GM21381 (cell line): ENCODE data around the gene DGKG.
A peak's percentile ranks its signal among the peaks of the same experiment; 100 is the strongest.

Source experiments
- ATAC-seq: cut with Tn5 transposase; IDR thresholded peaks from one replicate; pipeline ENCODE4 v1.9.1; 2021; ENCODE audit warnings: mild to moderate bottlenecking, moderate library complexity; ENCODE audit not compliant: unreplicated experiment

The DGKG gene

DNA sequence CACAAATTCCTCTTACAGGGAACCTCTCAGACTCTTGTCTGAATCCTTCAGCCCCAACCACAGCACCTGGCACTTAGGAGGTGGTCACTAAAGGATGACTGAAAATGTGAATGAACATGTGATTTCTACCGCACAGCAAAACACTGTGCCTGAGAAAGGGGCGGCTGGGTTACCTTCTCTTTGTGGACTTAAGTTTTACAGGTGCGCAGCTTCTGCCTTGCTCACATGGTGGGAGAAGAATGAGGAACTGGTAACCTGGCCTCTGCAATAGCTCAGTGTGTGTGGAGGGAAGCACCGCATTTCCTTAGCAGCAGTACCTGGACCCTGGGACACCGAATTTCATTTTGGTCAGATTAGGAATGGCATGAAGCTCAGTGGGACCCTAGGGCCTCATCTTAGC is 243.3 kb downstream of the DGKG start:
- ATAC-seq, result no peak

DNA sequence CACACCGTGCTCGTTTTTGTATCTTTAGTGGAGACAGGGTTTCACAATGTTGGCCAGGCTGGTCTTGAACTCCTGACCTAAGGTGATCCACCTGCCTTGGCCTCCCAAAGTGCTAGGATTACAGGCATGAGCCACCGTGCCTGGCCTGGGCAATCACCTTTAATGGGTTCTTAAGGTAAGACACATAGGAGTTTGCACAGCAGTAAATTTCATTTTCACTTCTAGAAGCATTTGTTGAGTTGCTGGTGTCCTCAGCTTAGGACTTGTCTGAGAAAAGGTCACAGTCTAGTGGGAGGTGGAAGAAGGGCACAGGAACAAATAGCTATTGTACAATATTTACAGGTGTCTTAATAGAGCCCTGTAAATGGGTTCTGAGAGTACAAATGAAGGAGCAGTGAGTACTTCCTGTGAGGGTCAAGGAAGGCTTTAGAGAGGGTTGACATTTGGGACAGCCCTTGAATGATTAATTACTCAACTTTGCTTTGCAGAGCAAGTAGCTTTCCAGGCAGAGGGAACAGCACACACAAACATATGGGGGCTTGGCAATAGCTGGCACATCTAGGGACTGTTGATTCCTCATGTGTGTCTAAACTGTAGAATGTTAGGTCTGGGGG is 244.4 kb downstream of the DGKG start:
- ATAC-seq, result no peak

DNA sequence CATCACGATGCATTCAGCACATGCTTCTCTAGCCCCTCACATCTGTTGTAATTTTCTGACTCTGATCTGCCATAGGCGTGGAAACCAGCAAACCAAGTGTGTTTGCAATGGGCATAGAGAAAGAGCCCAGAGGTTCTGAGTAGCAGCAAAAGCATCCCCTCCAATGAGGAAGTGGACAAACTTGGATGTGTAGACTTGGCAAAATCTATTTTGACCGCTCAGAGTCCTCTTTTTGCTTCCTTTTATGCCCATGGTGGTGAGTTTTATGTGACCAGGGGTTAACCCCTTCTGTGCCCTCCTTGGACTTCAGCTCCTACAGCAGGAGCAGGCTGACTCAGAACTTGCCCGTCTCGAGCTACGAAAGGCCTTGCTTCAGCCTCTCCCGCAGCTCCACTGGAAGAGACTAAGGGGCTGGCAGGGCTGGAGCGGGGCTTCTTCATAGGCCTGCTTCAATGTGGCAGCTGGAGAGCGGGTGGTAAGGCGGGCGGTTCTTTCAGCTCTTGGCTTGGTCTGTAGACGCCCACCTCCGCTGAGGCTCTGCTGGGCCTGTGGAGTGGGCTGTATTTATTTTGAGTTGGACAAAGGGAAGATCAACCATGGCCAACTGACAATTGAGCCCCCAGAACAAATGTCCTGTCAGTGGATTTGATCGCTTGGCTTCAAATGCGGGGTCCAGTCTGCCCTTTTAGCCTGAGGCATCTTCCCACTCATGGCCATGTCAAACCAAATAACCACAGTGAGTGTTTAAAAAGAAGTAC is 246.6 kb downstream of the DGKG start:
- no peak for ATAC-seq

DNA sequence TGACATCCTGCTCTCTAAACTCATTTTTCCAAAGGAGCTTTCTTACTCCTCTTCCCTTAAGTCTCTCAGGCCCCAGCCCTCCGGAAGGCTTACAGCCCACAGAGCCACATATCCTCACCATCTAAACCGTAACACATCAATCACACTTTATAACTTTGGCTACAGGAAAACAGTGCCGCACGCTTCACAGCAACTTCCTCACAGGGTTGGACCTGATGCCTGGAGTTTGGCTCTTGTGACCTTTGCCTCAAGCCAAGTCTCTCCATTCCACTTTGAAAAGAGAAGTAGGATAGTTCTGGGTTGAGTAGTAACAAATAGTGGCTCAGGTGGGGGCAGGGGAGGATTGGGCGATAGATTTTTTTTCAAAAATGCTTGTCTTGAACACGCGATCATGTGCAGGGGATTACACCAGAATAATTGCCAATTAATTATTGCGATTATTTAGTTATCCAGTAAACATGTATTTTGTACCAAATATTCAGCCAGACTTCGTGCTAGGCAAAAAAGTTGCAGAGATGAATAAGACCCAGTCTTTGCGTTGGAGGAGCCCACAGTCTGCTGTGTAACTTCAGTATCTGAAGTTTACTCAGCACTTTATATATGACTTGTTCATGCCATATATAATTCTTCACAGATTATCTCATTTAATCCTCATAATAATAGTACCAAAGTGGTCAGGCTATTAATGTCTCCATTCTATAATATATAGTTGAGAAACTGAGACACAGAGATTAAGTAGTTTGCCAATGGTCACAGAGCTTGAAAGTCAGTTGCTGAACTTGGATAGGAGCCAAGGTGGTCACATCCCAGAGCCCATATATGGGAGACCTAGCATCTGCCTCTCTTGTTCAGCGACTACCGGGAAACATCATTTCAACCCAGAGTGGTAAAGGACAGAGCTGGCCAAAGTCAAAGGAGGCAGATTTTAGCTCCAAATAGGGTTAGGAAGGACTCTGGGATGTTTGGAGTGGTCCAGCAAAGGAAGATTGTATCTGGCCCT is 250.8 kb downstream of the DGKG start:
- no peak for ATAC-seq

DNA sequence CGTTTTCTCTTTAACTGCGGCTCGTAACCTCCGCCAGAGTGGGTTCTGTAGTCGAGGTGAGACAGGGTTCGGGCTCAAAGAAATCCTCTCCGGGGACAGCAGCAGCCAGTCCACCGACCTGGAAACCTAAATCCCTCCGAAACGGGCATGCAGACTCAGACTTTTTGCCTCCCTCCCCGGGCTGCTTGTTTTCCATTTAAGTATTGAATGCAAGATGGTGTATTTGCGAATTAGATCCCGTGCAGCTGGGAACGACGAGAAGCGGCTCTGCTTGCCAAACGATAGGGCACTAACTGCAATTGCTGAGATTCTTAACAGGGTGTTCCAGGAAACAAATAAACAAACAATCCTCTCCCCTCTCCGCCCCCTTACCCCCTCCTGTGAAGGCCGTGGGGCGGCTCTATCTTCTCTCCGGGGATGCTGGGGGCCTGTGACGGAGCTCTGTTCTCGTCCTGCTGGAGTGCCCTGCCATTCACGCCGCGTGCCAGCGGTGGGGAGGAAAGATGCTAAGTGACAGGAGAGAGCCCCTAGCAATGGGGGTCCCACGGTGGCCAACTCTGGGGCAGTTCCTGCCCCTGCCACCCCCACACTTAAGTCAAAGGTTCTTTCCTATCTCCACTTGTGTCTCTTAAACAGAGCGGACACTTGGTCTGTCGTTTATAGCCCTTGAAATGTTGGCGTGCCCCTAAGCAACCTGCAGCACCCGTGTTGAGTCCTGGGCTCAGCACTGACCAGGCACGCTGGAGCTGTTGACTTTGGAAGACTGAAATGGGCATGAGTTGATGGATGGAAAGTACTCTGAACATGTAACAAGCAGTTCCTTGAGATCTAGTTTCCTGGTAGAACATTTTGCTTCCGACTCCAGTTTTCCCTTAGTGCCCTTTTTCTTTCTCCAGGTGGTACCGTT is 251.9 kb downstream of the DGKG start:
- no peak for ATAC-seq

DNA sequence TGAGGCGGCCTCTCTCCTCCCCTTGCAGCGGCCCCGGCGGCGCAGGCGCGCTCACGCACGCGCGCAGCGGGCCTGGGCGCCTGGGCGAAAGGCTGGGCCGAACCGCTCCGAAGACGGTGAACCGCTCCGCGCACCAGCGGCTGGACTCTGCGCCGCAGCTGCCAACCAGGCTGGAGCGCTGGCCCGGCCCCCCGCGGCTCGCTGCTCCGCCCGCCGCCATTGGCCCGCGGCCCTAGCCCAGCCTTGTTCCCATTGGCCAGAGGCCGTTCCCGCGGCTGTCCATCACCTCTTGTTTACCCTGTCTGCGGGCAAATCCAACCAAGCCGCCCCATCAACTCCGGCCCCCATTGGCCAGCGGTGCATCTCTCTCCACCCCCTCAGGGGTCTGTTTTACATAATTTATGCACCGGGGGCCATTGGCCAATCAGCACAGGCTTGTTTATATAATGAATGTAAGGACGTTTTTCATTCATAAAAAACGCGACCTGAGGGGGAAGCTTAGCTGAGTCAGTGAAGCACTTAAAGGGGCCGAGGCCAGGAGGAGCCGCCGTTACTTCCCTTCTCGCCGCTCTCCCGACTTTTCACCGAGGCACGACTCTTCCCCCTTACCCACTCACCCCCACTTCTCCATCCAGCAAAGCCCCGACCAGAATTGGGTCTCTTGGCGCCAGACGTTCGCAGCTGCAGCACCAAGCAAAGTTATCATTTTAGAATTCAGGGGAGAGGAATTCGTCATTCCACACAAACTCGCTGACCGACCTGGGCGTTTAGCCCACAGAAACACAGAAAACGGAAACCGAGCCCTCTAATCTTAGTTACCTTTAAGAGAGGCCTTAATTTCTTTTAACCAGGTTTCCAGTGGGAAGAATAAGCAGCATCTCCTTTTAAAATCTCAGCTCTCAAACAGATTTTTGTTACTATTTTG is 252.8 kb downstream of the DGKG start, which contains the start of gene ETV5:
Gene ETV5 (minus strand): TSS at position 149 of the 925 bp plus-strand sequence. CDS start 3,221 bp downstream, outside the sequence.
- ATAC-seq, result peak; percentile 94

DNA sequence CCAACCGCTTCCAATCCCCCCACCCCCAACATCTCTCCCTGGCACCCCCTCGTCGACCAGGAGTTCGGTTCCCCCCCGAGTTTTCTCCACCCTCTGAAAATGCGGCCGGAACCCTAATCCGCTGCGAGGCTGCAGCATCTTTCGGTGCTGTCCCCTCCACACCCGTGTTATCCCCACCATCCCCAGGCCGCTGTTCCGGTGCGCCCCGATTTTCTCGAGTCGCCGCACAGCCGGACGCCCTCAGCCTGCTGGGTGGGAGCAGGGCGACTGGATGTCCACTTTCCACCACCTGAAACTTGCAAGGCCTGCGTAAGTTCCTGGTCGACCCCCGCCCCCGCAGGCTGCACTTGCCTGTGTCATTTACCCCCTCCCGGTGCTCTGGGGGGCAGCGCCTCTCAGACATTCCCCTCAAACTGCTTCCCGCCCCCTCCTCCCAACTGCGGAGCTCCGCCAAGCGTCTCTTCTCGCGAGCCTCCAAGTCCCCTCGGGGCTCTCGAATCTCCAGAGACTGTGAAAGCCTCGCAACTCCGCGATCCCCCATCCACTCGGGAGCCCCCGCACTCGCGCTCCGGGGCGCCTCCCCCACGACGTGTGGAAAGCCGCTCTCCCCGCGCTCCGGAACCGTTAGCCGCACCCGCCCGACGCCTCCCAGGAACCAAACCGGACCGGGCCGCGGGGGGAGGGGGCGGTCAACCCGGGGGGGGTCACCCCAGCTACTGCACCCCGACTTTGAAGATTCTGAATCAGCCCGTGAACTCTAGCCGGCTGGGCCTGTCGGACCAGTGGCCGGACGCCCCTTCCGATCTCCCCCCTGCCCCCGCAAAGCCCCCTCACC is 253.7 kb downstream of the DGKG start:
- no peak for ATAC-seq

DNA sequence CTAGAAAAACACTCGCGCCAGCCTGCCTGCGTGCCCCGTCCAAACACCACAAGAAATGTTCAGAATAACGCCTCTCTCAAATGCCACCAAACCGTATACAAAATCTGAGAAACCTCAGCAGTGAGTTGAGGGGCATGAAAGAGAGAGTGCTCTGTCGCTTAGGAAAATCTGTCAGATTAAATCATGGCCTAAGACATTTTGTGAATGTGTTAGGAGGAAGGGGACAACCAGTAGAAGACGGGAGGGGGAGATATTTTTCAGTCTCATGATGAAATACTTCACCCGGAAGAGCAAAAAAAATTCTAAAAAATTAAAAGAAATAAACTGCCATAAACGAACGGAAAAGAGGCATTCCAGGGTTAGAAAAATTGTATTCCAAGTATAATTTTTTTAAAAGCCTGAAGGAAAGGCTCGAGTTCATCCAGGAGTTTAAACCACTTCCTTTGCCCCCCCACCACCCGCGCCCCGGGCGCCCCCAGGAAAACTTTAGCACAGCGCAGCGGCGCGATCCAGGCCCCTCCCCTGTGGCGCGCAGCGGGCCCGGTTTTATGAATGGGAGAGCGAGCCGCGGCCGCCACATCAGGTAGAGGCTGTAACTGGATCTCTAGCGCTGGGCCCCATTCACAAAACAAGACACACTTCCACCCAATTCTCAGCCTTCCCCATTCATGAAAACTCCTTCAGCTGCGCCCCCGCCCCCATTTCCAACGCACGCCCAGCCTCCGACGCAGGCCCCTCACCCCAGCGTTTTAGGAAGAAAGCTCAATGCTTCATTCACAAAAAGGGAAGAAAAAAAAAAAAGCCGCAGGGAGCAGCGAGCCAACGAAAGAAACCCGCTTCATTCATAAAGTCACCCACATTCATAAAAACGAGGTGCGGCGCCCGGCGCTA is 254.6 kb downstream of the DGKG start:
- ATAC-seq, result no peak

DNA sequence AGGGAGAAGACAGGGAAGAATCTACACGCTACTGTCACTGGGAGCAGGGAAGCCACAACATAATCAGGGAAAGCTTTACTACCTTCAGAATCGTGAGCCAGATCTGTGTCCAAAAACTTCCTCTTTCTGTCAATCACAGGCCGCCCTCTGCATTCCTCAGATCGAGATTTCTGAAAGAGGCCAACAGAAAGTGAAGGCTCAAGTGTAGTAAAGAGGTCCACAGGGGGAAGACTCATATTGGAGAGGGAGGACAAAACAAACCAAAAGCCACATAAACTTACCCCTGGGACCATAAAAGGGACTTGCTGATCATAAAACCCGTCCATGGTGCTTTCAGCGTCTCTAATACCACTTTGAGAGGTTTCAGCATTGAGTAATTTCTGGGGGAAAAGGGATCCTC is 256.5 kb downstream of the DGKG start:
- no peak for ATAC-seq

DNA sequence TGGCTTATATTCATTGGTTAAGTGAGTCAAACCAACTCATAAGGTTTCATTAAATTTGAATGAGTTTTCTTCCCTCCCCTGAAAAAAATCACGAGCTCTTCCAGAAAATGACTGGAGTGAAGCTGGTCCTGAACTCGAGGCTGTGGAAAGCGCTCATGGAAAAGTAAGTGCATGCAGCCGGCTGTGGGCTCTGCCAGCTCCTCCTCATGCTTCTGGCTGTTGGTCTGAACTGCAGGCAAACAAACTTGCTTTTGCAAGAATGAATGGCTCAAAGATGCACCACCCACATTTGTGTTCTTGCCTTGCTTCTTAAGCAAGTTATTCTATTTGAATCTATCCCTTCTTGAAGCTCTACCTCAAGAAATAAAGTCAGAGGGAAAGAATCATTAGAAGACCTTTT is 259.3 kb downstream of the DGKG start:
- no peak for ATAC-seq

DNA sequence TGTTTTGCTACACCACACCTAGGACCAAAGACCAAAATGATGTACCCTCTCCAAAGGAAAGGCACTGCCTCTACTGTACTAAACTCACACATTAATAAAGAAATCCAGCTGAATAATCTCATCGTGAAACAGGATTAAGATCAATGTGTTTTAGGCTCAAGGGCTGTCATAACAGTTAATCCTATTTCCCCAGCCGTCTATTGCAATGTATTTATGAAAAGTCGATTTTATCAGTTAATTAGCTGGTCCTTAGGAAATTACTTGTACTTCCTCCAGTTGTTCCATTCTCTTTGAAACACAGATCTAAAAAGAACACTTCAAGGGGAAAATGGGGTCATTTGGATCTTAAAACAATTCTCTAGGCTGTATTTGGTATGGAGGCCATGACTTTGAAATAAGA is 261.6 kb downstream of the DGKG start:
- no peak for ATAC-seq

DNA sequence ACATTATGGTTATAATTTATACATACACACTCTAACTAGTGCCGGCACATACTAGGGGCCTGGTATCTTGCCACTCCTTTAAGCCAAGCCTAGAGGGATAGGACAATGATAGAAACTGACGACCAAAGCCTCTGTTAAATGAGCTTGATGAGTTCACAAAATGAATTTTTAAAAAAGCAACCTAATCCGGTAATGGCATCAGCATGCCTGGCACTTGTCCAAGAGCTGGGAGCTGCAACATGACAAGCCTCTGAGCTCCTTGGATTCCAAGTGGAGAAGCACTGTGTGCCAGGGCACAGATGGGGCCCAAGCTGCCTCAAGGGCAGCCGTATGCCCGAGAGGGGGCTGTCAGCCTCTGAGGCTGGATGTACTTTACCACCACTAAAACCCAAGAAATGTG is 262.9 kb downstream of the DGKG start:
- ATAC-seq, result no peak

DNA sequence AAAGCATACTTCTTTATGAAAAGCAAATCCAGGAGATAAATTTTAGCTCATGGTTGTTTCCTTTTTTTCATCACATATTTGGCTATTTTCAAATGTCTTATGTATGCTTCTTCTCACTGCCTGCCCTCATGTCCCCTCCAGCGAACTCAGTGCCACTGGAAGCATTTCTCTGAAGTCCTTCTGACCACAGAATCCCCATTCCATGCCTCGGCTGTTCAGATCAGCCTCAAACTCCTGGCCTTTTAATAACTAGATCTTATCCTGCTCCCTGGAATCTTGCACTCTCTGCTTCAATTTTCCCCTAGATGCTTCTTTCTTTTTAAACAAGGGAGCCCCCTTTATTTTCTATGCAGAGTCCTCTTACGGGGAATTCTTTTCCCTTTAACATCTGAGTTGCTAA is 263.3 kb downstream of the DGKG start:
- no peak for ATAC-seq

DNA sequence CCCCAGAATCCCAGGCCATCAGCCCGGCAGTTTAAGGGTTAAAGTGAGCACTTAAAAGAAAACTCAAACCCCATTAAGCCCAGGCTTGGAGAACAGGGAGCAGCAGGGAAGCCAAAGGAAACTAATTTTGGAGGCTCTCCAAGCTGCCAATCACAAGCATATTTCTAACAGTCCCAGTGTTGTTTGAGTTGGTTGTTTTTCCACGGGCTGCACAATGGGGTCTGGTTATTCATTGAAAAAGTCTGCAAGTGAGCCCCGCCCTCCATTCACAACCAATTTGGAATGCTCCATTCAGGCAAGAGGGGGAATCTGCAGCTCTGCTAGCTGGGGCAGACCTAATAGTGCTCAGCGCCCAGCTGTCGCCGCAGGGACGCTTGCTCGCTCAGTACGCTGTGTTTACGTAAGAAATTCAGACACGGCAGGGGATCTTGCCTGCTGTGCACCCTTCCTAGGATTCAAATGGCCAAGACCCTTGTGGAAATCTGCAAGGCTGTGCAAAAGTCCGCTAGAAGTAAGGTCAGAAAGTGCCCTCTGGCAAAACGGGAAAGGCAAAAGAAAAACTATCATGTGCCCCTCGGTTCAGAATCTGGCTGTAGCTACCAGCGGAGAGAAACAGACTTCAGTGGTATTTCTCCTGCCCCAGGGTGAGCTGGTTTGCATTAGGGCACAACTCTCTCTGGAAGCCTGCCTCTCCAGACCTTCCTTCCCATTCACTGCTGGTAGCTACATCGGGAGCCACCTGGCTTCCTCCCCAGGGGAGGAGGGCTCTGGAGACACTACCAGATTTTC is 264.2 kb downstream of the DGKG start:
- no peak for ATAC-seq

DNA sequence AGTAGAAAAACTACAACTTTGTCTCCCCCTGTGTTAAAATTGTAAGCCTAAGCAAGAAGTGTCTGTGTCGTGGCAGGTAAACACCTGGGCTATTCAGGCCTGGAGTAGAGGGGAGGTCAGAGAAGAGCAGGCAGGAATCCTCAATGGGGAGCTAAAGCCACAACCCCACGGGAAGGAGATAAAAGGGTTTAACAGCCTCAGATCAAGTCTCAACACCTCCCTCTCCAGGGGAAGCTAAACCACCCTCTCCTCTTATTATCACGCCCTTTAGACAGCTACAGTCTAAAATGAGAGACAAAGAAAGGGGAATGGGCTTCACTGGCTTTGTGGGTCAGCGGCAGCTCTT is 264.7 kb downstream of the DGKG start:
- no peak for ATAC-seq
